Measurements from ENCODE around the gene VPS26C. TPM values are rescaled to one million over a fixed set of nuclear protein-coding genes. Genes with fewer than 3 reads are reported as not detected.

Gene VPS26C
- total and polyA plus RNA-seq, 2 of the 8 experiments (the other 6 are each of a cell fraction or from before 2014, with no cell fraction given) = 43.5 to 71.6 TPM

DNA sequence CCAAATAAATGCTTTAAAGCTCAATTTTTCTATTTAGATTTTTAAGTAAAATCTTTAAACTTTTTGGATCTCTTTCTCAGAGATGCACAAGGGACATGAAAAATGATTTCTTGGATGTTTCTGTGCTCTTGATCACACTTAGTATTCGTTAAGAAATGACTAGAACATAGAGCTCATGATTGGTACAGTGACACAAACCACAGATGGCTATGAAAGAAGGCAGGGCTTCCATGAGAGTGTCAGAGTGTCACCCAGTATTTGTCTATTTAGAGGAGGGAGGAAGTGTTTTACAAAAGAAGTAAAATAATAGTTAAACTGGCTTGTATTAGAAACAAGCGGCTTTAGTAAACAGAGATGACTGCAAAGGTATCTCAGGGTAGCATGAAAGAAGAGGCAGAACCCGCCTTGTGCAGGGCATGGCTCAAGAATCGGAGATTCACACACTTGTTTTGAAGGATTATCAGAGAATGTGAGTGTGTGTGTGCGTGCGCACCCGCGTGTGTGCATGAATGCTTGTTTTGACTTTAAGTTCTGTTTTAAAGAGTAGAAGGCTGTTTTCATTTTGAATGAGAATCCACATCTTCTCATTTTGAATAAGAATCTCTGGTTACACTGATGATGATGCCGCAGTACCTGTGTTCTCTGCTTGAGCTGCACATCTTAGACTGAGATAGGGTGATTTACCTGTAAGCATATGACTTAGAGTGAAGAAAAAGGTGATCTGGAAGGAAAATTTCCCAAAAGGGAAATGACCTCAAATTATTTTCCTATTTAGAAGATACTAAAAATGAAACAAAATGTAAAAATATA, 82.1 kb downstream of the VPS26C start (continued):
- TF ChIP-seq POU5F1 (IDR thresholded peaks at IDR 0.05; ENCODE audit: low read depth, low read length) (no peak), HDAC6 (IDR thresholded peaks at IDR 0.05; ENCODE audit: low read depth, low read length) (no peak), RXRA (IDR thresholded peaks at IDR 0.05; ENCODE audit: insufficient read depth, low read depth, low read length) (no peak), TAF1 (IDR thresholded peaks at IDR 0.05; ENCODE audit: low read depth, low read length) (no peak), SP1 (IDR thresholded peaks at IDR 0.05; ENCODE audit: low read depth, low read length) (no peak), CREB1 (IDR thresholded peaks at IDR 0.05) (no peak)
- TF ChIP-seq, protein P1, sequence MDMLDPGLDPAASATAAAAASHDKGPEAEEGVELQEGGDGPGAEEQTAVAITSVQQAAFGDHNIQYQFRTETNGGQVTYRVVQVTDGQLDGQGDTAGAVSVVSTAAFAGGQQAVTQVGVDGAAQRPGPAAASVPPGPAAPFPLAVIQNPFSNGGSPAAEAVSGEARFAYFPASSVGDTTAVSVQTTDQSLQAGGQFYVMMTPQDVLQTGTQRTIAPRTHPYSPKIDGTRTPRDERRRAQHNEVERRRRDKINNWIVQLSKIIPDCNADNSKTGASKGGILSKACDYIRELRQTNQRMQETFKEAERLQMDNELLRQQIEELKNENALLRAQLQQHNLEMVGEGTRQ (IDR thresholded peaks at IDR 0.05; ENCODE audit: low read length) = no peak
- TF ChIP-seq, protein P2, sequence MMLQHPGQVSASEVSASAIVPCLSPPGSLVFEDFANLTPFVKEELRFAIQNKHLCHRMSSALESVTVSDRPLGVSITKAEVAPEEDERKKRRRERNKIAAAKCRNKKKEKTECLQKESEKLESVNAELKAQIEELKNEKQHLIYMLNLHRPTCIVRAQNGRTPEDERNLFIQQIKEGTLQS (IDR thresholded peaks at IDR 0.05; ENCODE audit: insufficient read depth, low read depth, low read length) = no peak
